ENCODE measurements around the gene BFSP1.

- TF ChIP-seq POLR2A (IDR thresholded peaks at IDR 0.05) = no peak
- TF ChIP-seq, protein P1, sequence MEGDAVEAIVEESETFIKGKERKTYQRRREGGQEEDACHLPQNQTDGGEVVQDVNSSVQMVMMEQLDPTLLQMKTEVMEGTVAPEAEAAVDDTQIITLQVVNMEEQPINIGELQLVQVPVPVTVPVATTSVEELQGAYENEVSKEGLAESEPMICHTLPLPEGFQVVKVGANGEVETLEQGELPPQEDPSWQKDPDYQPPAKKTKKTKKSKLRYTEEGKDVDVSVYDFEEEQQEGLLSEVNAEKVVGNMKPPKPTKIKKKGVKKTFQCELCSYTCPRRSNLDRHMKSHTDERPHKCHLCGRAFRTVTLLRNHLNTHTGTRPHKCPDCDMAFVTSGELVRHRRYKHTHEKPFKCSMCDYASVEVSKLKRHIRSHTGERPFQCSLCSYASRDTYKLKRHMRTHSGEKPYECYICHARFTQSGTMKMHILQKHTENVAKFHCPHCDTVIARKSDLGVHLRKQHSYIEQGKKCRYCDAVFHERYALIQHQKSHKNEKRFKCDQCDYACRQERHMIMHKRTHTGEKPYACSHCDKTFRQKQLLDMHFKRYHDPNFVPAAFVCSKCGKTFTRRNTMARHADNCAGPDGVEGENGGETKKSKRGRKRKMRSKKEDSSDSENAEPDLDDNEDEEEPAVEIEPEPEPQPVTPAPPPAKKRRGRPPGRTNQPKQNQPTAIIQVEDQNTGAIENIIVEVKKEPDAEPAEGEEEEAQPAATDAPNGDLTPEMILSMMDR (IDR thresholded peaks at IDR 0.05 in 4 of 5, conservative IDR thresholded peaks at IDR 0.05 in 1 of 5) = no peak
Observed at GRCh38 chr20:17469246-17470030, 61.7 kb downstream of the BFSP1 start.
